ENCODE results near the gene DNAJC18. TPM values are rescaled to one million over a fixed set of nuclear protein-coding genes. Genes with fewer than 3 reads are reported as not detected.

Gene DNAJC18
- total and polyA plus RNA-seq, 2 donors (not counting 1 experiment from before 2014, with no cell fraction given): 2.0 to 13.6 TPM

DNA sequence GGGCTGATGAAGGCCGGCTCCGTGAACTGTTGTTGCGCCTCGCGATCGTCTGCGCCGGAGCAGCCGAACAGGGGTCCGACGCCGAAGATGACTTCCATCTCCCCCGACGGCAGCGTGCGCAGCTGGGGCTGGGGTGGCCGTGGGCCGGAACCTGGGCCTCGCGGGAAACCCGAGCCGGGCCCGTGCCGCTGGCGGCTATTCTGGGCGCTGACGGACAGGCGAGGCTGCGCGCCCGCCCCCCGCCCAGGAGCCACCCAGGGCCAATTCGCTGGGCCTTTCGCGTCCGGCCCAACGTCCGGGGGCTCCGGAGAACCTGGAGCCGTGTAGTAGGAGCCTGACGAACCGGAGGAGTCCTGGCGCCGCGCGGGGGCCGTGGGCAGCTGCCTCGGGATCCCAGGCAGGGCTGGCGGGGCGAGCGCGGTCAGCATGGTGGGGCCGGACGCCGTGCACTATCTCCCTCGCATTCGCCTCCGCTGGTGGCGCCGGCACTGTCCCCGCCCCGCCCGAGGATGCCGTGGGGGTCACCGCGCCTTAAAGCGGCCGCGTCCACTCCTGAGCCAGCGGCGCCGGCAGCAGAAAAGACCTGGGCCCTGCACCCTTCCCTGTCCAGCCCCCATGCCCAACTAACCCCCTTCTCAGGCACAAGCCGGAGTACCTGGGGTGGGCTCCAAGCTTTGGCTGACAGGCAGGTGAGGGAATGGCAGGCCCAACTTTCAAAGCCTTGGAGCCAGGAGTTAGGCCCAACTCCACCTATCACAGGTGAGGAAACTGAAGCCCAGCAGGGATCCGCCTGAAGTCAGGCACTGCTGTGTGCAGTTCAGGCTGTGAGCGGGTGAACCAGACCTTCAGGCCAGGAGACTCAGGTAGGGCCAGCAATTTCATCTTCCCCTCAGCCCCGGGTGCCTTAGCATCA is 44.4 kb downstream of the DNAJC18 start, which contains the start of gene PROB1:
Gene PROB1 (minus strand): TSS at position 451 of the 913 bp plus-strand sequence. CDS start 23 bp downstream, at position 428.
- H4K20me1 ChIP-seq (ENCODE audit: control insufficient read depth, insufficient read depth, low read length, poor library complexity, severe bottlenecking): peaks cover 7% of the 10 kb centered on the region
- H3K27me3 ChIP-seq (replicated peaks in 1 of 4; ENCODE audit: control extremely low read depth in 1 of 4, control insufficient read depth in 3 of 4, insufficient read depth in 4 of 4, low read length in 3 of 4): no peaks in the 10 kb centered on the region
- Mint-ChIP-seq H3K27me3 (no peaks in the 10 kb centered on the region), H3K27ac (peak within 1 kb of the TSS; percentile 53), H3K4me1 (peaks cover 27% of the 10 kb centered on the region), H3K9me3 (ENCODE audit: insufficient read depth) (no peaks in the 10 kb centered on the region), H3K4me3 (peak within 1 kb of the TSS; percentile 99)
- CTCF ChIA-PET: interaction anchor here (0.5 to 1.9 kb wide), 7 partner anchors 9 to 146 kb away, joined by 3 to 8 read pairs (median 4); partner anchors contain the start of genes PAIP2 and SPATA24
- H3K79me2 ChIP-seq (ENCODE audit: control insufficient read depth, insufficient read depth, low read length): peaks cover 8% of the 10 kb centered on the region
- 89% methylated on average over 72 of the region's 76 CpGs for WGBS (ENCODE audit: insufficient coverage)
- intact Hi-C loops (cut with micrococcal nuclease): loop anchor here (1.0 to 5.0 kb wide), 3 partner anchors 9 to 818 kb away; partner anchors contain the start of genes HSPA9 and SPATA24
- H3K9ac ChIP-seq (ENCODE audit: low read length): peak within 1 kb of the TSS; percentile 70
- H3K36me3 ChIP-seq (replicated peaks in 1 of 2; ENCODE audit: control extremely low read depth in 1 of 2, control insufficient read depth in 1 of 2, extremely low read depth in 1 of 2, insufficient read depth in 2 of 2, low read length in 1 of 2): no peaks in the 10 kb centered on the region
- H3K27ac ChIP-seq (ENCODE audit: low read length in 2 of 2): no peak within 1 kb of the TSS
- POLR2A ChIA-PET: interaction anchor here (1.6 to 8.4 kb wide), 2 partner anchors 53 to 54 kb away, joined by 4 to 70 read pairs; partner anchors contain the start of gene PAIP2
- ATAC-seq (ENCODE audit: low read depth): no peak
- TF ChIP-seq, protein P1, sequence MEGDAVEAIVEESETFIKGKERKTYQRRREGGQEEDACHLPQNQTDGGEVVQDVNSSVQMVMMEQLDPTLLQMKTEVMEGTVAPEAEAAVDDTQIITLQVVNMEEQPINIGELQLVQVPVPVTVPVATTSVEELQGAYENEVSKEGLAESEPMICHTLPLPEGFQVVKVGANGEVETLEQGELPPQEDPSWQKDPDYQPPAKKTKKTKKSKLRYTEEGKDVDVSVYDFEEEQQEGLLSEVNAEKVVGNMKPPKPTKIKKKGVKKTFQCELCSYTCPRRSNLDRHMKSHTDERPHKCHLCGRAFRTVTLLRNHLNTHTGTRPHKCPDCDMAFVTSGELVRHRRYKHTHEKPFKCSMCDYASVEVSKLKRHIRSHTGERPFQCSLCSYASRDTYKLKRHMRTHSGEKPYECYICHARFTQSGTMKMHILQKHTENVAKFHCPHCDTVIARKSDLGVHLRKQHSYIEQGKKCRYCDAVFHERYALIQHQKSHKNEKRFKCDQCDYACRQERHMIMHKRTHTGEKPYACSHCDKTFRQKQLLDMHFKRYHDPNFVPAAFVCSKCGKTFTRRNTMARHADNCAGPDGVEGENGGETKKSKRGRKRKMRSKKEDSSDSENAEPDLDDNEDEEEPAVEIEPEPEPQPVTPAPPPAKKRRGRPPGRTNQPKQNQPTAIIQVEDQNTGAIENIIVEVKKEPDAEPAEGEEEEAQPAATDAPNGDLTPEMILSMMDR (IDR thresholded peaks at IDR 0.05): no peak
- no peak for TF ChIP-seq EZH2 (IDR thresholded peaks at IDR 0.05; ENCODE audit: borderline replicate concordance, insufficient read depth, low read depth, low read length, poor library complexity, severe bottlenecking)
- DNase-seq: no peak
- peak within 1 kb of the TSS; percentile 88 for H2AFZ ChIP-seq (ENCODE audit: insufficient read depth, low read depth, low read length, poor library complexity, severe bottlenecking)
- peaks cover 0 to 4% (median 0%) of the 10 kb centered on the region in 3 donors for H3K9me3 ChIP-seq (ENCODE audit: control extremely low read depth in 1 of 3, control insufficient read depth in 2 of 3, insufficient read depth in 1 of 3, low read length in 2 of 3)
- H3K4me3 ChIP-seq (ENCODE audit: control extremely low read depth in 1 of 5, extremely low read depth in 1 of 5, insufficient read depth in 1 of 5, low read depth in 2 of 5, low read length in 4 of 5): peak within 1 kb of the TSS; percentile 69 to 90 (median 80)
- peak within 1 kb of the TSS; percentile 91 for H3K4me2 ChIP-seq (replicated peaks; ENCODE audit: low read depth, low read length, poor library complexity, severe bottlenecking)
- H3K4me1 ChIP-seq (ENCODE audit: control insufficient read depth in 2 of 2, insufficient read depth in 2 of 2, low read length in 2 of 2): peaks cover 28 to 42% of the 10 kb centered on the region in 2 donors

Data from B cell (primary cell).